ENCODE results near the gene RNF41.

DNA sequence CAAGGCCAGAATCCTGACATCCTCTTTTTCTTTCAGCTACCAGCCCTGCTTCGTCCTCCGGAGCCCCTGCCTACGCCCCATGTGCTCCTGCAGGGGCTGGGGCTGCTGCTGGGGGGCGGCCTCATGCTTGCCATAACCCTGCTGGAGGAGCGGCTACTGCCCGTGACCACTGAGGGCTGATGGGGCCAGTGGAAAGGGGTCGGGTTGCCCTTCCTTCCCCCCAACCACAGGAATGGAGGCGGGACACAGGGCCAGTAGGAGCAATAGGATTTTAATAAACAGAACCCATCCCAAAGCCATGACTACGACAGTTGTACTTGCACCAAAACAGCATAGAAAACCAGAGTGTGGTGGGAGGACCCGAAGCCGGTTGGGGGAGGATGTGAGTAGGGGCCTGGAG lies 15.8 kb upstream of the RNF41 start:
- TF ChIP-seq, protein P1, sequence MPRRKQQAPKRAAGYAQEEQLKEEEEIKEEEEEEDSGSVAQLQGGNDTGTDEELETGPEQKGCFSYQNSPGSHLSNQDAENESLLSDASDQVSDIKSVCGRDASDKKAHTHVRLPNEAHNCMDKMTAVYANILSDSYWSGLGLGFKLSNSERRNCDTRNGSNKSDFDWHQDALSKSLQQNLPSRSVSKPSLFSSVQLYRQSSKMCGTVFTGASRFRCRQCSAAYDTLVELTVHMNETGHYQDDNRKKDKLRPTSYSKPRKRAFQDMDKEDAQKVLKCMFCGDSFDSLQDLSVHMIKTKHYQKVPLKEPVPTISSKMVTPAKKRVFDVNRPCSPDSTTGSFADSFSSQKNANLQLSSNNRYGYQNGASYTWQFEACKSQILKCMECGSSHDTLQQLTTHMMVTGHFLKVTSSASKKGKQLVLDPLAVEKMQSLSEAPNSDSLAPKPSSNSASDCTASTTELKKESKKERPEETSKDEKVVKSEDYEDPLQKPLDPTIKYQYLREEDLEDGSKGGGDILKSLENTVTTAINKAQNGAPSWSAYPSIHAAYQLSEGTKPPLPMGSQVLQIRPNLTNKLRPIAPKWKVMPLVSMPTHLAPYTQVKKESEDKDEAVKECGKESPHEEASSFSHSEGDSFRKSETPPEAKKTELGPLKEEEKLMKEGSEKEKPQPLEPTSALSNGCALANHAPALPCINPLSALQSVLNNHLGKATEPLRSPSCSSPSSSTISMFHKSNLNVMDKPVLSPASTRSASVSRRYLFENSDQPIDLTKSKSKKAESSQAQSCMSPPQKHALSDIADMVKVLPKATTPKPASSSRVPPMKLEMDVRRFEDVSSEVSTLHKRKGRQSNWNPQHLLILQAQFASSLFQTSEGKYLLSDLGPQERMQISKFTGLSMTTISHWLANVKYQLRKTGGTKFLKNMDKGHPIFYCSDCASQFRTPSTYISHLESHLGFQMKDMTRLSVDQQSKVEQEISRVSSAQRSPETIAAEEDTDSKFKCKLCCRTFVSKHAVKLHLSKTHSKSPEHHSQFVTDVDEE (CRISPR knock-in tag; IDR thresholded peaks at IDR 0.05): no peak
- no peak for TF ChIP-seq OSR1 (CRISPR knock-in tag; IDR thresholded peaks at IDR 0.05)
